Measurements from ENCODE around the gene ABI1. TPM values are rescaled to one million over a fixed set of nuclear protein-coding genes. Genes with fewer than 3 reads are reported as not detected.
A peak's percentile ranks its signal among the peaks of the same experiment; 100 is the strongest.

ABI1 gene
- total and polyA plus RNA-seq, 4 donors, result 10.7 to 18.3 (median 14.3) TPM

- Histone ChIP-seq H3K9ac (ENCODE audit: low read depth in 1 of 2, low read length in 2 of 2) (no peak overlapping the region), H3K4me3 (ENCODE audit: low read depth in 1 of 3, low read length in 3 of 3) (no peak overlapping the region), H3K27ac (ENCODE audit: low read depth in 1 of 2, low read length in 2 of 2) (no peak overlapping the region), H3K9me3 (ENCODE audit: control insufficient read depth in 4 of 4, low read length in 3 of 4) (no peaks in the 10 kb centered on the region), H3K27me3 (ENCODE audit: control insufficient read depth in 4 of 4, insufficient read depth in 4 of 4, low read length in 3 of 4) (no peaks in the 10 kb centered on the region), H3K36me3 (ENCODE audit: control insufficient read depth in 4 of 4, insufficient read depth in 3 of 4, low read depth in 1 of 4, low read length in 3 of 4) (peaks cover 0 to 14% (median 6%) of the 10 kb centered on the region in 4 donors), H3K4me1 (ENCODE audit: control insufficient read depth in 4 of 4, insufficient read depth in 4 of 4, low read length in 3 of 4) (peaks cover 13 to 31% (median 23%) of the 10 kb centered on the region in 4 donors)
- 95% methylated on average over 4 of the region's 4 CpGs for WGBS
- TF ChIP-seq RAD21 (IDR thresholded peaks at IDR 0.05) (no peak), CTCF (IDR thresholded peaks at IDR 0.05; ENCODE audit: low read depth, low read length, missing input control) (no peak), ZBTB33 (IDR thresholded peaks at IDR 0.05) (no peak), EGR1 (IDR thresholded peaks at IDR 0.05; ENCODE audit: low read depth in 2 of 2) (no peak), HNF4G (IDR thresholded peaks at IDR 0.05) (no peak)
- DNase-seq (ENCODE audit: low spot score), result no peak
Measured at GRCh38 chr10:26703096-26703495, 157.7 kb downstream of the ABI1 start.

- H3K4me1 ChIP-seq (ENCODE audit: control insufficient read depth in 4 of 4, insufficient read depth in 4 of 4, low read length in 3 of 4), result peaks cover 13 to 41% (median 27%) of the 10 kb centered on the region in 4 donors
- no peak for DNase-seq (ENCODE audit: low spot score)
- no peak overlapping the region for H3K4me3 ChIP-seq (ENCODE audit: low read depth in 1 of 3, low read length in 3 of 3)
- no peak overlapping the region for H3K27ac ChIP-seq (ENCODE audit: low read depth in 1 of 2, low read length in 2 of 2)
- TF ChIP-seq HNF4A (conservative IDR thresholded peaks at IDR 0.05) (peak; percentile 74 to 83), TAF1 (conservative IDR thresholded peaks at IDR 0.05) (no peak), YY1 (IDR thresholded peaks at IDR 0.05) (no peak), GABPA (IDR thresholded peaks at IDR 0.05 in 1 of 2, conservative IDR thresholded peaks at IDR 0.05 in 1 of 2) (no peak), REST (IDR thresholded peaks at IDR 0.05) (no peak), ATF3 (IDR thresholded peaks at IDR 0.05) (no peak), RAD21 (IDR thresholded peaks at IDR 0.05) (no peak), HNF4G (IDR thresholded peaks at IDR 0.05) (peak; percentile 73), FOXA2 (IDR thresholded peaks at IDR 0.05) (no peak), SP1 (IDR thresholded peaks at IDR 0.05) (peak; percentile 53), JUND (IDR thresholded peaks at IDR 0.05) (no peak), EGR1 (IDR thresholded peaks at IDR 0.05; ENCODE audit: low read depth in 2 of 2) (no peak), NR2F2 (IDR thresholded peaks at IDR 0.05) (no peak)
- no peaks in the 10 kb centered on the region for H3K27me3 ChIP-seq (ENCODE audit: control insufficient read depth in 4 of 4, insufficient read depth in 4 of 4, low read length in 3 of 4)
- no peaks in the 10 kb centered on the region for H3K9me3 ChIP-seq (ENCODE audit: control insufficient read depth in 4 of 4, low read length in 3 of 4)
- no peak overlapping the region for H3K9ac ChIP-seq (ENCODE audit: low read depth in 1 of 2, low read length in 2 of 2)
- 42% methylated on average over 4 of the region's 4 CpGs for WGBS
- peaks cover 0 to 4% (median 0%) of the 10 kb centered on the region in 4 donors for H3K36me3 ChIP-seq (ENCODE audit: control insufficient read depth in 4 of 4, insufficient read depth in 3 of 4, low read depth in 1 of 4, low read length in 3 of 4)
Measured at GRCh38 chr10:26700884-26701630, 159.7 kb downstream of the ABI1 start.

Measured in liver (tissue), 9 donors.